Loucy (cell line): ENCODE measurements around the gene FNTB.
"Not testable (repeated sequence)": the region's sequence is repeated elsewhere in the genome, so short reads cannot be mapped to it uniquely, and the experiment has no call there.

Experiments used
- H2AFZ ChIP-seq: fragments of 200-600 bp; sonication (generic); 2 replicates; pipeline ENCODE4 v1.6.0; 2016; ENCODE audit warnings: antibody characterized with exemption, mild to moderate bottlenecking, low read length, moderate library complexity
- H3F3A ChIP-seq: fragments of 200-600 bp; 2 replicates; pipeline ENCODE4 v1.6.0; 2016; ENCODE audit warnings: antibody characterized with exemption, low read depth, mild to moderate bottlenecking
- H3K27me3 ChIP-seq: fragments of 200-600 bp; sonication (generic); 2 replicates; pipeline ENCODE4 v1.6.1; 2014; ENCODE audit warnings: low read length, mild to moderate bottlenecking; ENCODE audit not compliant: insufficient read depth, poor library complexity, severe bottlenecking
- H3K36me3 ChIP-seq: fragments of 200-600 bp; sonication (generic); 2 replicates; pipeline ENCODE4 v1.6.1; 2016; ENCODE audit warnings: low read length; ENCODE audit not compliant: insufficient read depth
- H3K4me1 ChIP-seq: fragments of 200-600 bp; sonication (generic); 2 replicates; pipeline ENCODE4 v1.5.1; 2014; ENCODE audit warnings: low read length, mild to moderate bottlenecking; ENCODE audit not compliant: insufficient read depth, poor library complexity, severe bottlenecking
- H3K4me2 ChIP-seq: fragments of 200-600 bp; sonication (generic); 2 replicates; pipeline ENCODE4 v1.6.0; 2014; ENCODE audit warnings: antibody characterized with exemption, low read length, low read depth, mild to moderate bottlenecking; ENCODE audit not compliant: poor library complexity, severe bottlenecking
- H3K4me3 ChIP-seq: fragments of 200-600 bp; sonication (generic); 2 replicates; pipeline ENCODE4 v1.5.1; 2014; ENCODE audit warnings: low read length, mild to moderate bottlenecking, mixed read lengths; ENCODE audit not compliant: poor library complexity, severe bottlenecking
- H3K79me2 ChIP-seq: fragments of 200-600 bp; sonication (generic); 2 replicates; pipeline ENCODE4 v1.6.1; 2014; ENCODE audit warnings: low read length; ENCODE audit not compliant: insufficient read depth
- H3K9ac ChIP-seq: fragments of 200-600 bp; sonication (generic); 2 replicates; pipeline ENCODE4 v1.6.0; 2014; ENCODE audit warnings: mild to moderate bottlenecking, low read depth, low read length, moderate library complexity; ENCODE audit not compliant: poor library complexity, severe bottlenecking
- H3K9me2 ChIP-seq: fragments of 200-600 bp; sonication (generic); replicated peaks from 2 replicates; pipeline ENCODE4 v1.6.1; 2016; ENCODE audit warnings: low read depth, low read length, mixed read lengths
- H3K9me3 ChIP-seq: fragments of 200-600 bp; sonication (generic); 2 replicates; pipeline ENCODE4 v1.6.1; 2014; ENCODE audit warnings: mild to moderate bottlenecking, antibody characterized with exemption, low read length, low read depth; ENCODE audit not compliant: insufficient read depth
- H4K20me1 ChIP-seq: fragments of 200-600 bp; sonication (generic); 2 replicates; pipeline ENCODE4 v1.6.0; 2014; ENCODE audit warnings: antibody characterized with exemption, low read length, mild to moderate bottlenecking; ENCODE audit not compliant: insufficient read depth, poor library complexity, severe bottlenecking
- EZH2phosphoT487 ChIP-seq: fragments of 200-600 bp; IDR thresholded peaks from 2 replicates; pipeline ENCODE4 v1.6.1; 2018; ENCODE audit warnings: antibody characterized with exemption, mild to moderate bottlenecking, moderate library complexity, borderline replicate concordance
- TF ChIP-seq, protein P1 (sequence below): fragments of 200-600 bp; sonication (generic); conservative IDR thresholded peaks from 2 replicates; pipeline ENCODE4 v1.5.1; 2014; ENCODE audit warnings: mild to moderate bottlenecking, antibody characterized with exemption, low read length

Gene FNTB

DNA sequence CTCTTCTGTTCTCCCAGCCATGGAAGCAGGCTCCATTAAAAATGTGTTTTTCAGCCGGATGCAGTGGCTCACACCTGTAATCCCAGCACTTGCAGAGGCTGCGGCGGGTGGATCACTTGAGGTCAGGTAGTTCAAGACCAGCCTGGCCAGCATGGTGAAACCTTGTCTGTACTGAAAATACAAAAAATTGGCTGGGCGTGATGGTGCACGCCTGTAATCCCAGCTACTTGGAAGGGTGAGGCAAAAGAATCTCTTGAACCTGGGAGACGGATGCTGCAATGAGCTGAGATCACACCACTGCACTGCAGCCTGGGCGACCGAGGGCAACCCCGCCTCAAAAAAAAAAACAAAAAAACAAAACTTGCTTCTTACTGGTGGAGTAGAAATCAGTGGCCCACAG is 39.8 kb downstream of the FNTB start:
- Histone ChIP-seq H3K4me1 (no peaks in the 10 kb centered on the region), H4K20me1 (no peaks in the 10 kb centered on the region)

DNA sequence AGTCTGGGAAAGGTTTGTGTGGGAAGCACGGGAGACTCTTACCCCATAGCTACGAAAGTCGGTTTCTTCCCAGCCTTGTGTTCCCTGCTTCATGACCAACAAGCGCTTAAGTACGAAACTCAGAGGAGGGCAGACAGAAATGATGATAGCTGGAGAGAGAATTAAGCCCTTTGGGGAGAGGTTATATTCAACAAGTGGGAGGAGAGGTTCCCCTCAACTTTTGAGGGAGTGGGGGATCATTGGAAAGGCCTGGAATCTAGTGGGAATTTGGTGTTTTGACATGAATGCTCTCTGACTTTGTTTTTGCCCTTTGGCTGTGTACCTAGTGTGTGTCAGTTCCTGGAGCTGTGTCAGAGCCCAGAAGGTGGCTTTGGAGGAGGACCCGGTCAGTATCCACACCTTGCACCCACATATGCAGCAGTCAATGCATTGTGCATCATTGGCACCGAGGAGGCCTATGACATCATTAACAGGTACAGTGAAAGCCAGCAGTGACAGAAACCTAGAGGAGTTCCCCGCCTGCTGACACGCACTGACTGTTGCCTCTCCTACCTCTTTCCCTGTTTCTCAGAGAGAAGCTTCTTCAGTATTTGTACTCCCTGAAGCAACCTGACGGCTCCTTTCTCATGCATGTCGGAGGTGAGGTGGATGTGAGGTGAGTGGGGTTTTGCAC is 40.6 kb downstream of the FNTB start:
- H3K9ac ChIP-seq = no peak overlapping the region
- no peaks in the 10 kb centered on the region for H3K27me3 ChIP-seq
- H3K79me2 ChIP-seq = 0 out of 2 replicates have a peak, but pooled peaks cover 5% of the 10 kb centered on the region
- H3K4me1 ChIP-seq = no peaks in the 10 kb centered on the region
- no peaks in the 10 kb centered on the region for H4K20me1 ChIP-seq
- H3K9me2 ChIP-seq = no peaks in the 10 kb centered on the region
- no peaks in the 10 kb centered on the region for H3K9me3 ChIP-seq
- H3K36me3 ChIP-seq = peaks cover 67% of the 10 kb centered on the region; the same call in 1 of the 2 replicates
- H3K4me3 ChIP-seq = no peak overlapping the region
- H2AFZ ChIP-seq = no peak overlapping the region
- no peak overlapping the region for H3K4me2 ChIP-seq
- TF ChIP-seq, protein P1, sequence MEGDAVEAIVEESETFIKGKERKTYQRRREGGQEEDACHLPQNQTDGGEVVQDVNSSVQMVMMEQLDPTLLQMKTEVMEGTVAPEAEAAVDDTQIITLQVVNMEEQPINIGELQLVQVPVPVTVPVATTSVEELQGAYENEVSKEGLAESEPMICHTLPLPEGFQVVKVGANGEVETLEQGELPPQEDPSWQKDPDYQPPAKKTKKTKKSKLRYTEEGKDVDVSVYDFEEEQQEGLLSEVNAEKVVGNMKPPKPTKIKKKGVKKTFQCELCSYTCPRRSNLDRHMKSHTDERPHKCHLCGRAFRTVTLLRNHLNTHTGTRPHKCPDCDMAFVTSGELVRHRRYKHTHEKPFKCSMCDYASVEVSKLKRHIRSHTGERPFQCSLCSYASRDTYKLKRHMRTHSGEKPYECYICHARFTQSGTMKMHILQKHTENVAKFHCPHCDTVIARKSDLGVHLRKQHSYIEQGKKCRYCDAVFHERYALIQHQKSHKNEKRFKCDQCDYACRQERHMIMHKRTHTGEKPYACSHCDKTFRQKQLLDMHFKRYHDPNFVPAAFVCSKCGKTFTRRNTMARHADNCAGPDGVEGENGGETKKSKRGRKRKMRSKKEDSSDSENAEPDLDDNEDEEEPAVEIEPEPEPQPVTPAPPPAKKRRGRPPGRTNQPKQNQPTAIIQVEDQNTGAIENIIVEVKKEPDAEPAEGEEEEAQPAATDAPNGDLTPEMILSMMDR = no peak
- TF ChIP-seq EZH2phosphoT487 = no peak
- no peaks in the 10 kb centered on the region for H3F3A ChIP-seq

More for the DNA sequence above, 39.8 kb downstream of the FNTB start:
- Histone ChIP-seq H3K4me3 (no peak overlapping the region), H3K4me2 (no peak overlapping the region), H3K79me2 (0 out of 2 replicates have a peak, but pooled peaks cover 5% of the 10 kb centered on the region), H3K9ac (no peak overlapping the region), H3K36me3 (peaks cover 68% of the 10 kb centered on the region; the same call in 1 of the 2 replicates), H3F3A (no peaks in the 10 kb centered on the region), H3K9me3 (no peaks in the 10 kb centered on the region), H3K27me3 (no peaks in the 10 kb centered on the region), H2AFZ (no peak overlapping the region), H3K9me2 (no peaks in the 10 kb centered on the region)
- TF ChIP-seq EZH2phosphoT487 = no peak
- TF ChIP-seq, protein P1 = no peak

DNA sequence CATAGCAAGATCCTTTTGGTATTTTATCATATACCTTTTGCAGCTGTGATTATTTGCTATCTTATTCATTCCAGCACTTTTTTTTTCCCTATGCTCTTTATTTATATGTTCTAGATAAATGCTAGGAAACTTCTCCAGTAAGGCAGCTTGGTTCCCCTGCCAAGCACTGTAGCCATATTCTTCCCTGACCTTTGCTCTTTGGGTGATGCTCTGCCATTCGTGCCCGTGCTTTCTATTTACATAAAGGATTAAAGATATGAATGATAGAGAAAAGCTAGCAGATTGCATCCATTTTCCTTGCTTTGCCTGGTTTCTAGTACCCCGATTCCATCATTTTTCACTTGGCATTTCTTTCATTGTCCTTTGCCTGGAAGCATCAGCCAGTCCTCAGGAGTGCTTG is 42.2 kb downstream of the FNTB start:
- no peaks in the 10 kb centered on the region for H3K9me2 ChIP-seq
- H3K4me1 ChIP-seq = no peaks in the 10 kb centered on the region
- no peak overlapping the region for H3K4me2 ChIP-seq
- peaks cover 80% of the 10 kb centered on the region for H3K36me3 ChIP-seq
- H3K9ac ChIP-seq = no peak overlapping the region
- H3F3A ChIP-seq = no peaks in the 10 kb centered on the region
- no peaks in the 10 kb centered on the region for H3K9me3 ChIP-seq
- H3K79me2 ChIP-seq = 0 out of 2 replicates have a peak, but pooled peaks cover 5% of the 10 kb centered on the region
- TF ChIP-seq EZH2phosphoT487 = no peak
- TF ChIP-seq, protein P1 = no peak
- no peak overlapping the region for H3K4me3 ChIP-seq
- no peaks in the 10 kb centered on the region for H3K27me3 ChIP-seq
- H4K20me1 ChIP-seq = no peaks in the 10 kb centered on the region
- H2AFZ ChIP-seq = no peak overlapping the region

DNA sequence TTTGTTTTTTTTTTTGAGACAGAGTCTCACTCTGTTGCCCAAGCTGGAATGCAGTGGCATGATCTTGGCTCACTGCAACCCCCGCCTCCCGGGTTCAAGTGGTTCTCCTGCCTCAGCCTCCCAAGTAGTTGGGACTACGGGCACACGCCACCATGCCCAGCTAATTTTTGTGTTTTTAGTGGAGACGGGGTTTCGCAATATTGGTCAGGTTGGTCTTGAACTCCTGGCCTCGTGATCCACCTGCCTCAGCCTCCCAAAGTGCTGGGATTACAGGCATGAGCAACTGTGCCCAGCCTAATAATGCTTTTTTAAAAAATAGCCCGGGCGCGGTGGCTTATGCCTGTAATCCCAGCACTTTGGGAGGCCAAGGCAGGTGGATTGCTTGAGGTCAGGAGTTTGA is 44.6 kb downstream of the FNTB start:
- H3F3A ChIP-seq, H3K9me3 ChIP-seq, H4K20me1 ChIP-seq, H2AFZ ChIP-seq, H3K79me2 ChIP-seq, H3K27me3 ChIP-seq, H3K9me2 ChIP-seq, H3K4me3 ChIP-seq, H3K4me1 ChIP-seq, H3K4me2 ChIP-seq, H3K9ac ChIP-seq: not testable (repeated sequence)
- H3K36me3 ChIP-seq = peaks cover 77% of the 10 kb centered on the region
